Right lobe of liver (tissue), 4 donors: ENCODE data around the gene RSAD2.

ENCODE experiments used
- CTCF ChIP-seq, 4 donors: fragments of 200-600 bp in 3 of 4; fragments of 450-650 bp in 1 of 4; IDR thresholded peaks; one replicate each; pipeline versions ENCODE4 v1.5.1 to v1.8.0; 2016 to 2022; ENCODE audit warnings: antibody characterized with exemption in 4 of 4, mild to moderate bottlenecking in 2 of 4
- POLR2A ChIP-seq: fragments of 450-650 bp; IDR thresholded peaks from one replicate; pipeline ENCODE4 v1.6.1; 2017; ENCODE audit warnings: antibody characterized with exemption, mild to moderate bottlenecking
- donor health status: DM: no; HTN: no; CAD: no.
- donor health status: DM: no; HTN: no; CAD: no.
- donor health status: DM: no; HTN: yes; CAD: no.

DNA sequence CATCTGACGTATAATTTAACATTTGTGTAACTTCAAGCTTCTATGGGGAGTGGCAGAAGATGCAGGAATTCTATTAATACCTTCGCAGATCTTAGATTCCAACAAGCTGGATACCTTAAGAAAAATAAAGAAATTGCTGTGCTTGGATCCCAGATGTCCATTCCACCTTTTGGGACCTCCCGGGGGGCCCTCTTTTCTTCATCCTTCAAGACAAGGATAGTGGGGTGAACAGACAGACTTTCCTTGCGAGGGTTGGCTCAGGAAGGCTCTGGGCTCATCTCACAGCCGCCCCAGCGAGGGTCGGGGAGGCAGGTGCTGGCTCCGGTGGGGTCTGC is 39.1 kb downstream of the RSAD2 start:
- TF ChIP-seq CTCF (IDR thresholded peaks at IDR 0.05) (no peak), POLR2A (no peak)
